PC-9 (cell line): Measurements from ENCODE around the gene TNIK.

Experiments
- EZH2 ChIP-seq: fragments of 200-600 bp; sonication (generic); IDR thresholded peaks from 2 replicates; pipeline ENCODE4 v1.8.0; 2017; ENCODE audit warnings: antibody characterized with exemption, low read depth
- TF ChIP-seq, protein P1 (sequence below): fragments of 200-600 bp; sonication (generic); conservative IDR thresholded peaks from 2 replicates; pipeline ENCODE4 v1.6.1; 2017; ENCODE audit warnings: mixed run types, antibody characterized with exemption, mild to moderate bottlenecking, moderate library complexity

DNA sequence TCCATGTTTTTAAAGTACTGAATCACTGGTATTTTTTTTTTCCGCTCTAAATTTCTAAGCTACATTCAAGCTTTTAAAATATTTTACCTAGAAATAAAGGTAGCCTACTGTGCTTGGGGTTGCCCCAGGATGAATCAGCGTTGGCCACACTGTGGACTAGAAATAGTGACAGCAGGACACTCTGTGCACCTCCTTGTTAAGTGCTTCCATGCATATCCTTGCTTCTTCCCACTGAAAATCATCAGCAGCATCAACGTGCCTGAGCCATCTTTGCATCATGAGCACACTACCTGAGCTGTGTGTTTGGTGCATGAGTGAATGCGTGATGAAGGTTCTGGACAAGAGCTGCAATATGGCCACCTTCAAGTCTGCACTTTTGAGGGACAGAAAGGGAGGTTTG is 291.7 kb downstream of the TNIK start:
- TF ChIP-seq, protein P1, sequence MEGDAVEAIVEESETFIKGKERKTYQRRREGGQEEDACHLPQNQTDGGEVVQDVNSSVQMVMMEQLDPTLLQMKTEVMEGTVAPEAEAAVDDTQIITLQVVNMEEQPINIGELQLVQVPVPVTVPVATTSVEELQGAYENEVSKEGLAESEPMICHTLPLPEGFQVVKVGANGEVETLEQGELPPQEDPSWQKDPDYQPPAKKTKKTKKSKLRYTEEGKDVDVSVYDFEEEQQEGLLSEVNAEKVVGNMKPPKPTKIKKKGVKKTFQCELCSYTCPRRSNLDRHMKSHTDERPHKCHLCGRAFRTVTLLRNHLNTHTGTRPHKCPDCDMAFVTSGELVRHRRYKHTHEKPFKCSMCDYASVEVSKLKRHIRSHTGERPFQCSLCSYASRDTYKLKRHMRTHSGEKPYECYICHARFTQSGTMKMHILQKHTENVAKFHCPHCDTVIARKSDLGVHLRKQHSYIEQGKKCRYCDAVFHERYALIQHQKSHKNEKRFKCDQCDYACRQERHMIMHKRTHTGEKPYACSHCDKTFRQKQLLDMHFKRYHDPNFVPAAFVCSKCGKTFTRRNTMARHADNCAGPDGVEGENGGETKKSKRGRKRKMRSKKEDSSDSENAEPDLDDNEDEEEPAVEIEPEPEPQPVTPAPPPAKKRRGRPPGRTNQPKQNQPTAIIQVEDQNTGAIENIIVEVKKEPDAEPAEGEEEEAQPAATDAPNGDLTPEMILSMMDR, result no peak; the same call in 1 of the 2 replicates
- TF ChIP-seq EZH2, result no peak
